T-cell (primary cell): ENCODE results near the gene EEFSEC. TPM values are rescaled to one million over a fixed set of nuclear protein-coding genes. Genes with fewer than 3 reads are reported as not detected.

Source experiments
- ATAC-seq, 4 experiments: fragments of 200-7000 bp in 3 of 4; fragments of 150-1000 bp in 1 of 4; cut with Tn5 transposase; replicated peaks in 1 of 4; 1 replicate in 3 of 4; 2 replicates in 1 of 4; pipeline ENCODE4 v1.10.0; 2021; ENCODE audit warnings: moderate library complexity in 3 of 4, mild to moderate bottlenecking in 2 of 4, moderate number of reproducible peaks in 1 of 4
- CTCF ChIA-PET, 2 donors: fragments of 300-600 bp; sonication (Branson Sonifier 250); formaldehyde crosslinking; loops; one replicate each; lab custom pipeline; 2022; ENCODE audit warnings: antibody characterized with exemption in 2 of 2; lab: Charles Lee
- POLR2A ChIA-PET, 2 donors: fragments of 300-600 bp; sonication (Branson Sonifier 250); formaldehyde crosslinking; loops; one replicate each; lab custom pipeline; 2022; ENCODE audit warnings: antibody characterized with exemption in 2 of 2; lab: Charles Lee
- DNase-seq, 35 experiments: peaks; one replicate each; pipeline versions ENCODE4 v3.0.0 to v3.0.0-alpha.2; 2013 to 2023
- H3K27ac ChIP-seq: one replicate; pipeline ENCODE4 v1.5.1; 2013; ENCODE audit warnings: low read length
- H3K27me3 ChIP-seq, 2 experiments: replicated peaks in 1 of 2; 1 replicate in 1 of 2; 2 replicates in 1 of 2; pipeline versions ENCODE4 v1.6.1 to v1.7.0; 2013; ENCODE audit warnings: low read length in 1 of 2, mixed read lengths in 1 of 2; ENCODE audit not compliant: control insufficient read depth in 2 of 2, insufficient read depth in 2 of 2; ENCODE audit errors: extremely low read depth in 1 of 2
- H3K36me3 ChIP-seq, 2 donors: 1 replicate in 1 of 2; 2 replicates in 1 of 2; pipeline versions ENCODE4 v1.6.1 to v1.7.0; 2013; ENCODE audit warnings: low read length in 1 of 2; ENCODE audit not compliant: control insufficient read depth in 2 of 2, insufficient read depth in 1 of 2; ENCODE audit errors: extremely low read depth in 1 of 2
- H3K4me1 ChIP-seq, 2 experiments: 1 replicate in 1 of 2; 2 replicates in 1 of 2; pipeline versions ENCODE4 v1.6.1 to v1.7.0; 2013; ENCODE audit warnings: low read length in 2 of 2, mixed read lengths in 1 of 2; ENCODE audit not compliant: insufficient read depth in 2 of 2, control insufficient read depth in 1 of 2; ENCODE audit errors: extremely low read depth in 1 of 2
- H3K4me3 ChIP-seq, 2 donors: 1 replicate in 1 of 2; 2 replicates in 1 of 2; pipeline versions ENCODE4 v1.5.1 to v1.7.0; 2013; ENCODE audit warnings: mild to moderate bottlenecking in 2 of 2, low read length in 1 of 2, moderate library complexity in 1 of 2; ENCODE audit not compliant: control insufficient read depth in 1 of 2; ENCODE audit errors: extremely low read depth in 1 of 2
- H3K9me3 ChIP-seq: 2 replicates; pipeline ENCODE4 v1.7.0; 2013
- H3K27ac Mint-ChIP-seq, 2 donors: one replicate each; pipeline ENCODE4 v1.8.0; 2020 to 2021; ENCODE audit warnings: mild to moderate bottlenecking in 2 of 2, mixed read lengths in 2 of 2
- H3K27me3 Mint-ChIP-seq, 2 donors: one replicate each; pipeline ENCODE4 v1.8.0; 2021 to 2022; ENCODE audit warnings: mixed read lengths in 2 of 2
- H3K36me3 Mint-ChIP-seq: one replicate; pipeline ENCODE4 v1.8.0; 2021; ENCODE audit warnings: mixed read lengths
- H3K4me1 Mint-ChIP-seq, 3 donors: one replicate each; pipeline ENCODE4 v1.8.0; 2020 to 2022; ENCODE audit warnings: mixed read lengths in 3 of 3, mild to moderate bottlenecking in 1 of 3
- H3K4me3 Mint-ChIP-seq, 3 donors: one replicate each; pipeline ENCODE4 v1.8.0; 2020 to 2022; ENCODE audit warnings: mild to moderate bottlenecking in 3 of 3, mixed read lengths in 3 of 3, moderate library complexity in 3 of 3
- H3K9me3 Mint-ChIP-seq, 3 donors: one replicate each; pipeline ENCODE4 v1.8.0; 2020 to 2022; ENCODE audit warnings: mixed read lengths in 3 of 3
- WGBS: methylation state at CpG from one replicate; pipeline ENCODE4 v1.1.5; 2013; ENCODE audit warnings: missing lambda C conversion rate; ENCODE audit not compliant: insufficient coverage; 5-methylcytosine and 5-hydroxymethylcytosine counted together
- total RNA-seq, 35 experiments: library from RNA in 6 of 35; stranded (reverse) in 6 of 35; fragments of 120-200 nt in 1 of 35; gene quantifications; one replicate each; pipeline versions ENCODE4 v1.2.1 to v1.2.4 and lab custom pipeline; 2013 to 2026

EEFSEC gene
- total RNA-seq, 5 donors from 2014 or later (not counting 1 experiment from before 2014, with no cell fraction given) = 15.9 to 21.1 (median 19.1) TPM

- no peak overlapping the region for H3K27ac ChIP-seq
- Mint-ChIP-seq H3K36me3 (peaks cover 10% of the 10 kb centered on the region), H3K9me3 (no peaks in the 10 kb centered on the region), H3K4me1 (no peaks in the 10 kb centered on the region), H3K27me3 (no peaks in the 10 kb centered on the region), H3K4me3 (no peak overlapping the region), H3K27ac (no peak overlapping the region)
- ChIA-PET POLR2A (no interaction called here), CTCF (no interaction called here)
- H3K9me3 ChIP-seq = no peaks in the 10 kb centered on the region
- H3K27me3 ChIP-seq = no peaks in the 10 kb centered on the region
- no peaks in the 10 kb centered on the region for H3K4me1 ChIP-seq
- DNase-seq (no peak), ATAC-seq (no peak)
- H3K4me3 ChIP-seq = no peak overlapping the region
- H3K36me3 ChIP-seq = peaks cover 0 to 8% of the 10 kb centered on the region in 2 donors
- 98% methylated on average over 6 of the region's 9 CpGs for WGBS
Observed at GRCh38 chr3:128394033-128394432, 240.8 kb downstream of the EEFSEC start.

- Histone ChIP-seq H3K9me3 (no peaks in the 10 kb centered on the region), H3K4me3 (no peak overlapping the region), H3K27ac (no peak overlapping the region), H3K27me3 (no peaks in the 10 kb centered on the region), H3K36me3 (peaks cover 0 to 2% of the 10 kb centered on the region in 2 donors), H3K4me1 (no peaks in the 10 kb centered on the region)
- ChIA-PET POLR2A (no interaction called here), CTCF (no interaction called here)
- no peaks in the 10 kb centered on the region for H3K4me1 Mint-ChIP-seq
- H3K9me3 Mint-ChIP-seq = no peaks in the 10 kb centered on the region
- H3K27me3 Mint-ChIP-seq = no peaks in the 10 kb centered on the region
- peaks cover 8% of the 10 kb centered on the region for H3K36me3 Mint-ChIP-seq
- ATAC-seq (no peak), DNase-seq (no peak)
- 100% methylated on average over 6 of the region's 6 CpGs for WGBS
- H3K27ac Mint-ChIP-seq = no peak overlapping the region
- no peak overlapping the region for H3K4me3 Mint-ChIP-seq
Observed at GRCh38 chr3:128395046-128395445, 241.8 kb downstream of the EEFSEC start.

GRCh38 chr3:128395500-128396162, 242.3 kb downstream of the EEFSEC start:
- Mint-ChIP-seq H3K36me3 (peaks cover 5% of the 10 kb centered on the region), H3K27ac (no peak overlapping the region), H3K9me3 (no peaks in the 10 kb centered on the region), H3K27me3 (no peaks in the 10 kb centered on the region), H3K4me1 (no peaks in the 10 kb centered on the region), H3K4me3 (no peak overlapping the region)
- no peak for ATAC-seq
- Histone ChIP-seq H3K9me3 (no peaks in the 10 kb centered on the region), H3K27me3 (no peaks in the 10 kb centered on the region), H3K36me3 (peaks cover 0 to 2% of the 10 kb centered on the region in 2 donors), H3K4me3 (no peak overlapping the region), H3K27ac (no peak overlapping the region), H3K4me1 (no peaks in the 10 kb centered on the region)
- WGBS = 89% methylated on average over 7 of the region's 9 CpGs
- DNase-seq = no peak
- ChIA-PET POLR2A (no interaction called here), CTCF (no interaction called here)

- Mint-ChIP-seq H3K27ac (no peak overlapping the region), H3K4me3 (no peak overlapping the region), H3K27me3 (no peaks in the 10 kb centered on the region), H3K4me1 (no peaks in the 10 kb centered on the region), H3K36me3 (no peaks in the 10 kb centered on the region), H3K9me3 (no peaks in the 10 kb centered on the region)
- Histone ChIP-seq H3K4me1 (no peaks in the 10 kb centered on the region), H3K27me3 (no peaks in the 10 kb centered on the region), H3K27ac (no peak overlapping the region), H3K4me3 (no peak overlapping the region), H3K9me3 (no peaks in the 10 kb centered on the region), H3K36me3 (no peaks in the 10 kb centered on the region)
- DNase-seq = no peak
- no peak for ATAC-seq
- ChIA-PET POLR2A (interaction anchor here in 1 of 2 donors (0.6 kb wide), 1 partner anchor 848 kb away, joined by 3 read pairs; no protein-coding TSS in a partner anchor), CTCF (interaction anchor here in 1 of 2 donors (0.6 kb wide), 1 partner anchor 205 kb away, joined by 3 read pairs; no protein-coding TSS in a partner anchor)
- 94% methylated on average over 5 of the region's 5 CpGs for WGBS
Observed at GRCh38 chr3:128397484-128397883, 244.2 kb downstream of the EEFSEC start.

GRCh38 chr3:128398586-128398985, 245.3 kb downstream of the EEFSEC start:
- H3K4me1 Mint-ChIP-seq = no peaks in the 10 kb centered on the region
- no peaks in the 10 kb centered on the region for H3K27me3 Mint-ChIP-seq
- POLR2A ChIA-PET = no interaction called here
- H3K36me3 Mint-ChIP-seq = no peaks in the 10 kb centered on the region
- no peaks in the 10 kb centered on the region for H3K27me3 ChIP-seq
- WGBS = 97% methylated on average over 8 of the region's 8 CpGs
- H3K36me3 ChIP-seq = no peaks in the 10 kb centered on the region
- no peaks in the 10 kb centered on the region for H3K9me3 Mint-ChIP-seq
- H3K4me1 ChIP-seq = no peaks in the 10 kb centered on the region
- H3K4me3 Mint-ChIP-seq = no peak overlapping the region
- ATAC-seq (no peak), DNase-seq (no peak)
- H3K27ac Mint-ChIP-seq = no peak overlapping the region
- no peak overlapping the region for H3K4me3 ChIP-seq
- no peaks in the 10 kb centered on the region for H3K9me3 ChIP-seq
- CTCF ChIA-PET = no interaction called here
- H3K27ac ChIP-seq = no peak overlapping the region

- Mint-ChIP-seq H3K4me1 (no peaks in the 10 kb centered on the region), H3K27me3 (no peaks in the 10 kb centered on the region), H3K36me3 (no peaks in the 10 kb centered on the region), H3K4me3 (no peak overlapping the region), H3K9me3 (no peaks in the 10 kb centered on the region), H3K27ac (no peak overlapping the region)
- POLR2A ChIA-PET = no interaction called here
- ATAC-seq (no peak), DNase-seq (no peak)
- H3K4me3 ChIP-seq = no peak overlapping the region
- 92% methylated on average over 14 of the region's 24 CpGs for WGBS
- no peaks in the 10 kb centered on the region for H3K36me3 ChIP-seq
- H3K9me3 ChIP-seq = no peaks in the 10 kb centered on the region
- no peak overlapping the region for H3K27ac ChIP-seq
- H3K4me1 ChIP-seq = no peaks in the 10 kb centered on the region
- no peaks in the 10 kb centered on the region for H3K27me3 ChIP-seq
- CTCF ChIA-PET = no interaction called here
Observed at GRCh38 chr3:128399221-128399915, 246.1 kb downstream of the EEFSEC start.
